ENCODE results near the gene HOMER1.
A peak's percentile ranks its signal among the peaks of the same experiment; 100 is the strongest.

Gene HOMER1

GRCh38 chr5:79407591-79407990 is 106.3 kb downstream of the HOMER1 start:
- TF ChIP-seq CTCF (conservative IDR thresholded peaks at IDR 0.05; ENCODE audit: low read depth, low read length) = no peak
- H3K4me3 ChIP-seq (ENCODE audit: low read length) = no peak overlapping the region
- DNase-seq (ENCODE audit: low read depth) = no peak

GRCh38 chr5:79401216-79401615 is 112.7 kb downstream of the HOMER1 start:
- H3K4me3 ChIP-seq (ENCODE audit: low read length) = no peak overlapping the region
- DNase-seq (ENCODE audit: low read depth) = no peak
- no peak for TF ChIP-seq CTCF (conservative IDR thresholded peaks at IDR 0.05; ENCODE audit: low read depth, low read length)

GRCh38 chr5:79399046-79399445 is 114.9 kb downstream of the HOMER1 start:
- TF ChIP-seq CTCF (conservative IDR thresholded peaks at IDR 0.05; ENCODE audit: low read depth, low read length) = no peak
- DNase-seq (ENCODE audit: low read depth) = no peak
- no peak overlapping the region for H3K4me3 ChIP-seq (ENCODE audit: low read length)

GRCh38 chr5:79397080-79397479 is 116.9 kb downstream of the HOMER1 start:
- TF ChIP-seq CTCF (conservative IDR thresholded peaks at IDR 0.05; ENCODE audit: low read depth, low read length) = no peak
- no peak overlapping the region for H3K4me3 ChIP-seq (ENCODE audit: low read length)
- DNase-seq (ENCODE audit: low read depth) = no peak

- no peak for TF ChIP-seq CTCF (conservative IDR thresholded peaks at IDR 0.05; ENCODE audit: low read depth, low read length)
- no peak overlapping the region for H3K4me3 ChIP-seq (ENCODE audit: low read length)
- DNase-seq (ENCODE audit: low read depth) = peak; percentile 14
These were observed 117.7 kb downstream of the HOMER1 start for GRCh38 chr5:79396265-79396664.

GRCh38 chr5:79395296-79395695 is 118.6 kb downstream of the HOMER1 start:
- TF ChIP-seq CTCF (conservative IDR thresholded peaks at IDR 0.05; ENCODE audit: low read depth, low read length) = no peak
- no peak overlapping the region for H3K4me3 ChIP-seq (ENCODE audit: low read length)

GRCh38 chr5:79392776-79393175 is 121.2 kb downstream of the HOMER1 start:
- DNase-seq (ENCODE audit: low read depth) = no peak
- no peak overlapping the region for H3K4me3 ChIP-seq (ENCODE audit: low read length)
- no peak for TF ChIP-seq CTCF (conservative IDR thresholded peaks at IDR 0.05; ENCODE audit: low read depth, low read length)

More at GRCh38 chr5:79395296-79395695, 118.6 kb downstream of the HOMER1 start:
- no peak for DNase-seq (ENCODE audit: low read depth)

Measured in retinal pigment epithelial cell (primary cell).